Endothelial cell of umbilical vein (primary cell): Measurements from ENCODE around the gene GABRR3. TPM values are rescaled to one million over a fixed set of nuclear protein-coding genes. Genes with fewer than 3 reads are reported as not detected.

Experiments
- BruUV-seq: library from RNA; stranded (reverse); fragments of 400-500 nt; replicated peaks from 2 replicates; lab custom pipeline; 2021; lab: Mats Ljungman, UMichigan
- CTCF ChIA-PET: fragments of 300-600, 350-600 bp; sonication (Branson Sonifier 250); formaldehyde crosslinking; loops from one replicate; lab custom pipeline; 2021; ENCODE audit warnings: antibody characterized with exemption, inconsistent platforms; lab: Charles Lee
- POLR2A ChIA-PET: fragments of 300-600, 350-600 bp; sonication (Branson Sonifier 250); formaldehyde crosslinking; loops from one replicate; lab custom pipeline; 2021; ENCODE audit warnings: antibody characterized with exemption, inconsistent platforms; lab: Charles Lee
- DNase-seq: peaks from one replicate; pipeline ENCODE4 v3.0.0-alpha.2; 2011; ENCODE audit warnings: low read depth, low spot score
- FAIRE-seq: peaks from 2 replicates; lab custom pipeline; 2011; peaks lifted over from hg19 to GRCh38; lab: Jason Lieb, UNC
- H2AFZ ChIP-seq: 2 replicates; pipeline ENCODE4 v1.6.0; 2012; ENCODE audit warnings: low read depth, low read length, control low read depth, inconsistent platforms
- H3K27ac ChIP-seq: 2 replicates; pipeline ENCODE4 v1.5.1; 2011; ENCODE audit warnings: low read depth, mild to moderate bottlenecking, control low read depth, low read length, moderate library complexity; ENCODE audit not compliant: insufficient read depth
- H3K27me3 ChIP-seq, 2 experiments: 2 replicates each; pipeline versions ENCODE4 v1.6.0 to v1.6.1; 2011; ENCODE audit warnings: low read length in 2 of 2, mixed read lengths in 1 of 2; ENCODE audit not compliant: control insufficient read depth in 2 of 2, insufficient read depth in 2 of 2
- H3K36me3 ChIP-seq, 2 experiments: 2 replicates in 1 of 2; 3 replicates in 1 of 2; pipeline ENCODE4 v1.5.1; 2011; ENCODE audit warnings: low read length in 2 of 2, mild to moderate bottlenecking in 1 of 2, moderate library complexity in 1 of 2; ENCODE audit not compliant: control insufficient read depth in 2 of 2, insufficient read depth in 2 of 2; ENCODE audit errors: extremely low read depth in 1 of 2
- H3K4me1 ChIP-seq: 3 replicates; pipeline ENCODE4 v1.5.1; 2011; ENCODE audit warnings: mild to moderate bottlenecking, low read length; ENCODE audit not compliant: control insufficient read depth, insufficient read depth; ENCODE audit errors: extremely low read depth
- H3K4me2 ChIP-seq: 2 replicates; pipeline ENCODE4 v1.6.1; 2011; ENCODE audit warnings: low read length, control low read depth, mixed read lengths; ENCODE audit not compliant: insufficient read depth
- H3K4me3 ChIP-seq, 3 experiments: fragments of 200-600 bp in 1 of 3; sonication (generic), shearing (Covaris generic) in 1 of 3; replicated peaks in 1 of 3; 2 replicates each; pipeline ENCODE4 v1.5.1; 2011 to 2016; ENCODE audit warnings: control low read depth in 3 of 3, low read length in 3 of 3, mild to moderate bottlenecking in 2 of 3, inconsistent platforms in 1 of 3, low read depth in 1 of 3, moderate library complexity in 1 of 3; ENCODE audit not compliant: insufficient read depth in 1 of 3
- H3K79me2 ChIP-seq: 2 replicates; pipeline ENCODE4 v1.6.0; 2012; ENCODE audit warnings: low read length, inconsistent platforms; ENCODE audit not compliant: control insufficient read depth, insufficient read depth
- H3K9ac ChIP-seq: replicated peaks from 2 replicates; pipeline ENCODE3; 2011; ENCODE audit warnings: low read length, control low read depth; ENCODE audit not compliant: insufficient read depth; ENCODE audit errors: extremely low read depth
- H3K9me1 ChIP-seq: replicated peaks from 3 replicates; pipeline ENCODE4 v1.6.0; 2011; ENCODE audit warnings: mild to moderate bottlenecking, low read length; ENCODE audit not compliant: control insufficient read depth, insufficient read depth; ENCODE audit errors: extremely low read depth
- H3K9me3 ChIP-seq: replicated peaks from 2 replicates; pipeline ENCODE4 v1.5.1; 2012; ENCODE audit warnings: low read length, inconsistent platforms; ENCODE audit not compliant: control insufficient read depth, insufficient read depth
- H4K20me1 ChIP-seq: replicated peaks from 2 replicates; pipeline ENCODE3; 2011; ENCODE audit warnings: mild to moderate bottlenecking, low read length; ENCODE audit not compliant: control insufficient read depth, insufficient read depth; ENCODE audit errors: extremely low read depth
- CTCF ChIP-seq, 2 donors: IDR thresholded peaks; 1 replicate in 1 of 2; 2 replicates in 1 of 2; pipeline ENCODE4 v1.5.1; 2011; ENCODE audit warnings: low read length in 2 of 2, mild to moderate bottlenecking in 2 of 2, moderate library complexity in 2 of 2, control low read depth in 1 of 2, inconsistent platforms in 1 of 2, low read depth in 1 of 2; ENCODE audit not compliant: insufficient read depth in 1 of 2; ENCODE audit errors: extremely low read depth in 1 of 2
- EZH2 ChIP-seq: IDR thresholded peaks from 2 replicates; pipeline ENCODE4 v1.6.1; 2012; ENCODE audit warnings: borderline replicate concordance, low read depth, mild to moderate bottlenecking, moderate library complexity, low read length, inconsistent platforms; ENCODE audit not compliant: severe bottlenecking
- FOS ChIP-seq: IDR thresholded peaks from 2 replicates; pipeline ENCODE4 v1.6.1; 2011; ENCODE audit warnings: mild to moderate bottlenecking, low read length, moderate library complexity, borderline replicate concordance; ENCODE audit not compliant: insufficient read depth
- GATA2 ChIP-seq: IDR thresholded peaks from 2 replicates; pipeline ENCODE4 v1.7.0; 2011; ENCODE audit warnings: low read depth, mild to moderate bottlenecking, moderate library complexity, mixed read lengths, low read length; ENCODE audit not compliant: insufficient read length, insufficient read depth
- JUN ChIP-seq: IDR thresholded peaks from 2 replicates; pipeline ENCODE4 v1.6.1; 2011; ENCODE audit warnings: borderline replicate concordance, low read depth; ENCODE audit not compliant: insufficient read length, insufficient read depth
- MAX ChIP-seq: IDR thresholded peaks from 2 replicates; pipeline ENCODE4 v1.6.1; 2011; ENCODE audit not compliant: insufficient read depth, insufficient read length
- MYC ChIP-seq: IDR thresholded peaks from one replicate; pipeline ENCODE4 v1.6.1; 2011; ENCODE audit warnings: mild to moderate bottlenecking, low read depth, low read length
- POLR2A ChIP-seq: IDR thresholded peaks from 2 replicates; pipeline ENCODE4 v1.6.1; 2012; ENCODE audit warnings: low read depth, mild to moderate bottlenecking, control low read depth, low read length
- POLR2AphosphoS5 ChIP-seq: IDR thresholded peaks from 2 replicates; pipeline ENCODE4 v1.6.1; 2012; ENCODE audit warnings: low read depth, mild to moderate bottlenecking, control low read depth, low read length, moderate library complexity; ENCODE audit not compliant: insufficient read depth
- dilution Hi-C: fragments of 300-500 bp; cut with MboI; formaldehyde crosslinking; loops from one replicate; pipeline ENCODE4 v1.15.0; 2019; ENCODE audit warnings: low sequenced_read_pairs; ENCODE audit not compliant: extremely low pct_ligation_motif_present
- intact Hi-C: fragments of 100-400 bp; cut with micrococcal nuclease; formaldehyde crosslinking; loops from one replicate; pipeline ENCODE4 v1.10.0; 2022
- polyA plus RNA-seq, 4 experiments: library from polyadenylated mRNA; depleted of rRNA in 3 of 4; stranded (reverse) in 3 of 4; unstranded in 1 of 4; fragments of >200 nt; gene quantifications; 2 replicates each; pipeline versions ENCODE4 v1.2.1 to v1.2.3, GENCODE V29; 2011 to 2012; ENCODE audit warnings: missing spikeins in 1 of 4
- total RNA-seq: library from RNA; stranded (reverse); gene quantifications from 2 replicates; pipeline ENCODE4 v1.2.3, GENCODE V29; 2021

GABRR3 gene
- total and polyA plus RNA-seq, 2 donors (not counting 3 experiments of a cell fraction or from before 2014, with no cell fraction given) = not detected

GRCh38 chr3:97960551-97960950, 74.6 kb downstream of the GABRR3 start:
- H3K36me3 ChIP-seq = peaks cover 4 to 6% of the 10 kb centered on the region in 2 experiments
- intact Hi-C loops = no loop called here
- no peaks in the 10 kb centered on the region for H3K4me1 ChIP-seq
- H3K9ac ChIP-seq = no peak overlapping the region
- TF ChIP-seq MAX (no peak), POLR2A (no peak), EZH2 (no peak), FOS (no peak), JUN (no peak), MYC (no peak), POLR2AphosphoS5 (no peak), CTCF (IDR thresholded peaks at IDR 0.05; ENCODE audit: extremely low read depth in 1 of 2, insufficient read depth in 1 of 2, low read depth in 1 of 2, low read length in 2 of 2) (no peak), GATA2 (no peak)
- H3K79me2 ChIP-seq = peaks cover 26% of the 10 kb centered on the region
- no peak overlapping the region for H3K4me3 ChIP-seq
- H2AFZ ChIP-seq = no peak overlapping the region
- H3K27me3 ChIP-seq = no peaks in the 10 kb centered on the region
- no peak overlapping the region for H3K27ac ChIP-seq
- no peak for FAIRE-seq
- H3K9me1 ChIP-seq = no peaks in the 10 kb centered on the region
- no peak overlapping the region for H3K4me2 ChIP-seq
- no peaks in the 10 kb centered on the region for H3K9me3 ChIP-seq
- CTCF ChIA-PET = no interaction called here
- no peaks in the 10 kb centered on the region for H4K20me1 ChIP-seq
- POLR2A ChIA-PET = no interaction called here
- dilution Hi-C loops = no loop called here
- no peak for DNase-seq
- BruUV-seq = no TSS peak
